Activated effector memory CD4-positive, alpha-beta T cell treated with anti-CD3 and anti-CD28 coated beads, Interleukin-2, amount 50 U/mL, for 16 hours (primary cell): ENCODE results near the gene COL8A2.

ENCODE experiments used
- DNase-seq: peaks from one replicate; pipeline ENCODE4 v3.0.0-alpha.2; 2020

COL8A2 gene

GRCh38 chr1:36087233-36088123, 37.5 kb downstream of the COL8A2 start:
- no peak for DNase-seq

GRCh38 chr1:36086529-36087232, 38.3 kb downstream of the COL8A2 start:
- DNase-seq = peak; percentile 61

- DNase-seq = peak; percentile 59
Observed at GRCh38 chr1:36085686-36086526, 39.1 kb downstream of the COL8A2 start.

- DNase-seq = no peak
Observed at GRCh38 chr1:36085126-36085525, 39.9 kb downstream of the COL8A2 start.

- peak; percentile 60 for DNase-seq
Observed at GRCh38 chr1:36084497-36085115, 40.4 kb downstream of the COL8A2 start.

GRCh38 chr1:36083635-36084496, 41.2 kb downstream of the COL8A2 start, which contains the start of gene TEKT2:
Gene TEKT2 (plus strand): TSS chr1:36084094. CDS start chr1:36084922, 828 bp downstream.
- DNase-seq = peak; percentile 63

GRCh38 chr1:36083219-36083618, 41.8 kb downstream of the COL8A2 start:
- DNase-seq = no peak

- no peak for DNase-seq
Observed at GRCh38 chr1:36081926-36082485, 43.0 kb downstream of the COL8A2 start.

GRCh38 chr1:36080801-36081200, 44.2 kb downstream of the COL8A2 start:
- DNase-seq = no peak

- DNase-seq = no peak
Observed at GRCh38 chr1:36080236-36080635, 44.8 kb downstream of the COL8A2 start.

GRCh38 chr1:36076979-36077573, 47.9 kb downstream of the COL8A2 start:
- no peak for DNase-seq

- DNase-seq = no peak
Observed at GRCh38 chr1:36070349-36070748, 54.7 kb downstream of the COL8A2 start.

- no peak for DNase-seq
Observed at GRCh38 chr1:36068866-36069265, 56.2 kb downstream of the COL8A2 start.

GRCh38 chr1:36067871-36068270, 57.2 kb downstream of the COL8A2 start:
- DNase-seq = no peak

GRCh38 chr1:36062315-36062714, 62.7 kb downstream of the COL8A2 start:
- DNase-seq = no peak

- DNase-seq = no peak
Observed at GRCh38 chr1:36055706-36056105, 69.3 kb downstream of the COL8A2 start.

- DNase-seq = no peak
Observed at GRCh38 chr1:36053978-36054377, 71.0 kb downstream of the COL8A2 start.

- no peak for DNase-seq
Observed at GRCh38 chr1:36051821-36052220, 73.2 kb downstream of the COL8A2 start.
